GM12878 (cell line): Measurements from ENCODE around the gene EIF4B. TPM values are rescaled to one million over a fixed set of nuclear protein-coding genes. Genes with fewer than 3 reads are reported as not detected.

Experiments used
- ATAC-seq: fragments of 200-7000 bp; cut with Tn5 transposase; 3 replicates; pipeline ENCODE4 v1.9.1; 2020; ENCODE audit warnings: mild to moderate bottlenecking, moderate library complexity
- BruUV-seq: library from RNA; stranded (reverse); fragments of 400-500 nt; replicated peaks from 2 replicates; lab custom pipeline; 2021; lab: Mats Ljungman, UMichigan
- CTCF ChIA-PET: fragments of 300-600 bp; sonication (Branson Sonifier 250); formaldehyde crosslinking; extraction: SDS; loops from one replicate; lab custom pipeline; 2021; ENCODE audit warnings: inconsistent platforms; lab: Yijun Ruan, JAX
- POLR2A ChIA-PET: fragments of 350-600 bp; formaldehyde crosslinking; extraction: SDS; loops from one replicate; lab custom pipeline; 2021; ENCODE audit warnings: inconsistent platforms; lab: Charles Lee
- RAD21 ChIA-PET: fragments of 300-600 bp; sonication (Branson Sonifier 250); formaldehyde crosslinking; loops from one replicate; lab custom pipeline; 2023; ENCODE audit warnings: antibody characterized with exemption; ENCODE audit not compliant: unreplicated experiment; lab: Charles Lee
- SMC1A ChIA-PET: fragments of 300-600 bp; sonication (Branson Sonifier 250); formaldehyde crosslinking; loops from one replicate; lab custom pipeline; 2023; ENCODE audit not compliant: unreplicated experiment, uncharacterized antibody; lab: Charles Lee
- DNase-seq: peaks from one replicate; pipeline ENCODE4 v3.0.0-alpha.2; 2011; ENCODE audit warnings: low read depth, low spot score
- FAIRE-seq: peaks from 3 replicates; lab custom pipeline; 2011; peaks lifted over from hg19 to GRCh38; lab: Jason Lieb, UNC
- H2AFZ ChIP-seq: 2 replicates; pipeline ENCODE4 v1.6.0; 2011; ENCODE audit warnings: low read depth, low read length, control low read depth; ENCODE audit not compliant: control insufficient read depth
- H3K27ac ChIP-seq: 2 replicates; pipeline ENCODE4 v1.5.1; 2011; ENCODE audit warnings: control low read depth; ENCODE audit not compliant: control insufficient read depth, insufficient read depth
- H3K27me3 ChIP-seq, 2 experiments: replicated peaks in 1 of 2; 2 replicates each; pipeline versions ENCODE4 v1.6.0 to v1.6.1; 2011; ENCODE audit warnings: low read length in 1 of 2; ENCODE audit not compliant: control insufficient read depth in 2 of 2, insufficient read depth in 2 of 2
- H3K36me3 ChIP-seq, 2 experiments: 2 replicates each; pipeline ENCODE4 v1.5.1; 2011; ENCODE audit warnings: low read length in 1 of 2; ENCODE audit not compliant: control insufficient read depth in 2 of 2, insufficient read depth in 2 of 2
- H3K4me1 ChIP-seq: 2 replicates; pipeline ENCODE4 v1.6.1; 2011; ENCODE audit warnings: mild to moderate bottlenecking, low read length, moderate library complexity, mixed read lengths; ENCODE audit not compliant: control insufficient read depth, insufficient read depth
- H3K4me2 ChIP-seq: 2 replicates; pipeline ENCODE4 v1.6.0; 2011; ENCODE audit warnings: control low read depth; ENCODE audit not compliant: control insufficient read depth, insufficient read depth
- H3K4me3 ChIP-seq: fragments of 200-600 bp; sonication (generic); 2 replicates; pipeline ENCODE4 v1.5.1; 2016
- H3K79me2 ChIP-seq: 2 replicates; pipeline ENCODE4 v1.6.0; 2011; ENCODE audit warnings: low read length; ENCODE audit not compliant: control insufficient read depth, insufficient read depth
- H3K9ac ChIP-seq: 2 replicates; pipeline ENCODE4 v1.8.0; 2011; ENCODE audit warnings: low read length, control low read depth, mixed read lengths; ENCODE audit not compliant: control insufficient read depth, insufficient read depth
- H3K9me3 ChIP-seq: replicated peaks from 3 replicates; pipeline ENCODE4 v1.5.1; 2011; ENCODE audit warnings: mild to moderate bottlenecking, low read length; ENCODE audit not compliant: control insufficient read depth, insufficient read depth
- H4K20me1 ChIP-seq: 2 replicates; pipeline ENCODE4 v1.6.0; 2011; ENCODE audit not compliant: control insufficient read depth, insufficient read depth
- ATF2 ChIP-seq: IDR thresholded peaks from 2 replicates; pipeline ENCODE4 v1.6.1; 2012; ENCODE audit warnings: low read length, inconsistent platforms
- ETV6 ChIP-seq, 2 experiments: fragments of 450-650 bp in 1 of 2; IDR thresholded peaks in 1 of 2; conservative IDR thresholded peaks in 1 of 2; 2 replicates each; pipeline ENCODE4 v1.6.1; 2014; ENCODE audit warnings: antibody characterized with exemption in 1 of 2, borderline replicate concordance in 1 of 2, low read depth in 1 of 2, mild to moderate bottlenecking in 1 of 2, moderate library complexity in 1 of 2
- MTA2 ChIP-seq: fragments of 450-650 bp; IDR thresholded peaks from 2 replicates; pipeline ENCODE4 v1.6.1; 2016; ENCODE audit warnings: low read depth, mild to moderate bottlenecking, moderate library complexity
- POLR2A ChIP-seq: IDR thresholded peaks from 2 replicates; pipeline ENCODE4 v1.6.1; 2011; ENCODE audit warnings: low read depth, mild to moderate bottlenecking, low read length
- POLR2AphosphoS2 ChIP-seq: IDR thresholded peaks from 2 replicates; pipeline ENCODE4 v1.6.1; 2011; ENCODE audit warnings: low read depth, mild to moderate bottlenecking, low read length, improper control_type of control experiment, moderate library complexity
- POLR2AphosphoS5 ChIP-seq: IDR thresholded peaks from 2 replicates; pipeline ENCODE4 v1.6.1; 2011; ENCODE audit warnings: mild to moderate bottlenecking, low read length, inconsistent platforms
- RAD21 ChIP-seq: IDR thresholded peaks from 2 replicates; pipeline ENCODE4 v1.6.1; 2011; ENCODE audit warnings: mild to moderate bottlenecking, low read depth, low read length, moderate library complexity; ENCODE audit not compliant: insufficient read depth
- SP1 ChIP-seq: IDR thresholded peaks from one replicate; pipeline ENCODE4 v1.6.1; 2011; ENCODE audit warnings: low read depth, low read length
- WGBS: methylation state at CpG from one replicate; pipeline ENCODE4 v1.1.6; 2016; ENCODE audit warnings: low lambda C conversion rate; ENCODE audit not compliant: insufficient replicate concordance, insufficient coverage; ENCODE audit errors: missing lambda C conversion rate; 5-methylcytosine and 5-hydroxymethylcytosine counted together
- in situ Hi-C: fragments of 300-500 bp; cut with MboI; formaldehyde crosslinking; loops from 9 replicates; pipeline ENCODE4 v1.14.3; 2018; ENCODE audit warnings: mixed read lengths
- intact Hi-C: fragments of 100-400 bp; cut with micrococcal nuclease; formaldehyde crosslinking; loops from one replicate; pipeline ENCODE4 v1.14.2; 2022; ENCODE audit not compliant: unreplicated experiment
- polyA plus RNA-seq, 11 experiments: library from polyadenylated mRNA; depleted of rRNA in 4 of 11; unstranded in 6 of 11; stranded (reverse) in 5 of 11; fragments of >200 nt; fragmentation: Nextera tagmentation in 4 of 11; fragmentation: Illumina TruSeq in 1 of 11; extraction: Ambion mirVana in 4 of 11; extraction: Trizol in 1 of 11; gene quantifications; 1 replicate in 1 of 11; 2 replicates in 10 of 11; pipeline versions ENCODE4 v1.2.1 to v1.2.3, GENCODE V29; 2011 to 2016; ENCODE audit warnings: inconsistent platforms in 2 of 11, missing spikeins in 2 of 11, low read depth in 1 of 11
- total RNA-seq, 4 experiments: library from RNA; depleted of rRNA in 3 of 4; stranded (reverse); fragments of >200 nt in 3 of 4; fragmentation: Illumina TruSeq in 1 of 4; extraction: Trizol in 1 of 4; gene quantifications; 2 replicates each; pipeline versions ENCODE4 v1.2.1 to v1.2.3, GENCODE V29; 2013 to 2021
- TF ChIP-seq, protein P1 (sequence below): fragments of 450-650 bp; IDR thresholded peaks from 2 replicates; pipeline ENCODE4 v1.6.1; 2017; ENCODE audit warnings: mild to moderate bottlenecking, moderate library complexity

The EIF4B gene
- total and polyA plus RNA-seq, 10 of the 15 experiments (the other 5 are each of a cell fraction or from before 2014, with no cell fraction given) = 123 to 752 (median 431) TPM

GRCh38 chr12:53039851-53040250 is 33.6 kb downstream of the EIF4B start (continued):
- no peak for TF ChIP-seq ATF2

GRCh38 chr12:53042607-53043454 is 36.6 kb downstream of the EIF4B start:
- DNase-seq = no peak
- Histone ChIP-seq H4K20me1 (no peaks in the 10 kb centered on the region), H3K9ac (no peak overlapping the region), H3K27ac (no peak overlapping the region), H3K9me3 (no peaks in the 10 kb centered on the region), H3K4me3 (no peak overlapping the region), H3K36me3 (peaks cover 4 to 22% of the 10 kb centered on the region in 2 experiments), H2AFZ (no peak overlapping the region), H3K79me2 (no peaks in the 10 kb centered on the region), H3K4me1 (peaks cover 4% of the 10 kb centered on the region), H3K27me3 (no peaks in the 10 kb centered on the region), H3K4me2 (no peak overlapping the region)
- SMC1A ChIA-PET = no interaction called here
- WGBS = 79% methylated on average over 7 of the region's 7 CpGs
- no peak for TF ChIP-seq ETV6 (conservative IDR thresholded peaks at IDR 0.05 in 1 of 2, IDR thresholded peaks at IDR 0.05 in 1 of 2; ENCODE audit: borderline replicate concordance in 1 of 2, low read depth in 1 of 2)
- TF ChIP-seq POLR2AphosphoS2 = peak; percentile 24; the same call in 1 of the 2 replicates
- TF ChIP-seq MTA2 = no peak
- no peak for TF ChIP-seq RAD21
- TF ChIP-seq SP1 = no peak
- TF ChIP-seq, protein P1, sequence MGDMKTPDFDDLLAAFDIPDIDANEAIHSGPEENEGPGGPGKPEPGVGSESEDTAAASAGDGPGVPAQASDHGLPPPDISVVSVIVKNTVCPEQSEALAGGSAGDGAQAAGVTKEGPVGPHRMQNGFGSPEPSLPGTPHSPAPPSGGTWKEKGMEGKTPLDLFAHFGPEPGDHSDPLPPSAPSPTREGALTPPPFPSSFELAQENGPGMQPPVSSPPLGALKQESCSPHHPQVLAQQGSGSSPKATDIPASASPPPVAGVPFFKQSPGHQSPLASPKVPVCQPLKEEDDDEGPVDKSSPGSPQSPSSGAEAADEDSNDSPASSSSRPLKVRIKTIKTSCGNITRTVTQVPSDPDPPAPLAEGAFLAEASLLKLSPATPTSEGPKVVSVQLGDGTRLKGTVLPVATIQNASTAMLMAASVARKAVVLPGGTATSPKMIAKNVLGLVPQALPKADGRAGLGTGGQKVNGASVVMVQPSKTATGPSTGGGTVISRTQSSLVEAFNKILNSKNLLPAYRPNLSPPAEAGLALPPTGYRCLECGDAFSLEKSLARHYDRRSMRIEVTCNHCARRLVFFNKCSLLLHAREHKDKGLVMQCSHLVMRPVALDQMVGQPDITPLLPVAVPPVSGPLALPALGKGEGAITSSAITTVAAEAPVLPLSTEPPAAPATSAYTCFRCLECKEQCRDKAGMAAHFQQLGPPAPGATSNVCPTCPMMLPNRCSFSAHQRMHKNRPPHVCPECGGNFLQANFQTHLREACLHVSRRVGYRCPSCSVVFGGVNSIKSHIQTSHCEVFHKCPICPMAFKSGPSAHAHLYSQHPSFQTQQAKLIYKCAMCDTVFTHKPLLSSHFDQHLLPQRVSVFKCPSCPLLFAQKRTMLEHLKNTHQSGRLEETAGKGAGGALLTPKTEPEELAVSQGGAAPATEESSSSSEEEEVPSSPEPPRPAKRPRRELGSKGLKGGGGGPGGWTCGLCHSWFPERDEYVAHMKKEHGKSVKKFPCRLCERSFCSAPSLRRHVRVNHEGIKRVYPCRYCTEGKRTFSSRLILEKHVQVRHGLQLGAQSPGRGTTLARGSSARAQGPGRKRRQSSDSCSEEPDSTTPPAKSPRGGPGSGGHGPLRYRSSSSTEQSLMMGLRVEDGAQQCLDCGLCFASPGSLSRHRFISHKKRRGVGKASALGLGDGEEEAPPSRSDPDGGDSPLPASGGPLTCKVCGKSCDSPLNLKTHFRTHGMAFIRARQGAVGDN = no peak
- TF ChIP-seq POLR2A = peak; percentile 48; the same call in 1 of the 2 replicates
- TF ChIP-seq POLR2AphosphoS5 = peak; percentile 59
- POLR2A ChIA-PET = no interaction called here
- no TSS peak for BruUV-seq
- CTCF ChIA-PET = interaction anchor here (0.6 to 1.4 kb wide), 2 partner anchors 12 to 23 kb away, joined by 4 to 7 read pairs; no protein-coding TSS in a partner anchor
- intact Hi-C loops (no loop called here), in situ Hi-C loops (no loop called here)
- RAD21 ChIA-PET = no interaction called here
- FAIRE-seq = no peak
- ATAC-seq = no peak
